Measurements from ENCODE around the gene ODAD4. TPM values are rescaled to one million over a fixed set of nuclear protein-coding genes. Genes with fewer than 3 reads are reported as not detected.

Gene ODAD4
- total and polyA plus RNA-seq, 2 experiments from 2014 or later = 0.53 to 0.76 TPM

- Histone ChIP-seq H3K27me3 (no peaks in the 10 kb centered on the region), H3K36me3 (replicated peaks; ENCODE audit: insufficient read depth, low read depth) (no peaks in the 10 kb centered on the region), H3K9me2 (replicated peaks; ENCODE audit: insufficient read depth) (no peaks in the 10 kb centered on the region), H3K4me3 (no peak overlapping the region), H3K9me3 (ENCODE audit: low read depth) (no peaks in the 10 kb centered on the region), H4K20me1 (ENCODE audit: insufficient read depth, poor library complexity, severe bottlenecking) (no peaks in the 10 kb centered on the region), H3K4me1 (ENCODE audit: insufficient read depth) (peaks cover 3% of the 10 kb centered on the region), H3K4me2 (no peak overlapping the region), H2AFZ (no peak overlapping the region), H3K27ac (no peak overlapping the region), H3K79me2 (no peaks in the 10 kb centered on the region)
- peak; percentile 50 for DNase-seq (ENCODE audit: low spot score)
- WGBS (ENCODE audit: low lambda C conversion rate, missing lambda C conversion rate) = 47% methylated on average over 17 of the region's 17 CpGs
- no peak for TF ChIP-seq EZH2 (IDR thresholded peaks at IDR 0.05; ENCODE audit: borderline replicate concordance)
- TF ChIP-seq, protein P1, sequence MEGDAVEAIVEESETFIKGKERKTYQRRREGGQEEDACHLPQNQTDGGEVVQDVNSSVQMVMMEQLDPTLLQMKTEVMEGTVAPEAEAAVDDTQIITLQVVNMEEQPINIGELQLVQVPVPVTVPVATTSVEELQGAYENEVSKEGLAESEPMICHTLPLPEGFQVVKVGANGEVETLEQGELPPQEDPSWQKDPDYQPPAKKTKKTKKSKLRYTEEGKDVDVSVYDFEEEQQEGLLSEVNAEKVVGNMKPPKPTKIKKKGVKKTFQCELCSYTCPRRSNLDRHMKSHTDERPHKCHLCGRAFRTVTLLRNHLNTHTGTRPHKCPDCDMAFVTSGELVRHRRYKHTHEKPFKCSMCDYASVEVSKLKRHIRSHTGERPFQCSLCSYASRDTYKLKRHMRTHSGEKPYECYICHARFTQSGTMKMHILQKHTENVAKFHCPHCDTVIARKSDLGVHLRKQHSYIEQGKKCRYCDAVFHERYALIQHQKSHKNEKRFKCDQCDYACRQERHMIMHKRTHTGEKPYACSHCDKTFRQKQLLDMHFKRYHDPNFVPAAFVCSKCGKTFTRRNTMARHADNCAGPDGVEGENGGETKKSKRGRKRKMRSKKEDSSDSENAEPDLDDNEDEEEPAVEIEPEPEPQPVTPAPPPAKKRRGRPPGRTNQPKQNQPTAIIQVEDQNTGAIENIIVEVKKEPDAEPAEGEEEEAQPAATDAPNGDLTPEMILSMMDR (IDR thresholded peaks at IDR 0.05; ENCODE audit: poor library complexity) = peak; percentile 46
Observed at GRCh38 chr17:41959336-41960095, 29.1 kb downstream of the ODAD4 start.

DNA sequence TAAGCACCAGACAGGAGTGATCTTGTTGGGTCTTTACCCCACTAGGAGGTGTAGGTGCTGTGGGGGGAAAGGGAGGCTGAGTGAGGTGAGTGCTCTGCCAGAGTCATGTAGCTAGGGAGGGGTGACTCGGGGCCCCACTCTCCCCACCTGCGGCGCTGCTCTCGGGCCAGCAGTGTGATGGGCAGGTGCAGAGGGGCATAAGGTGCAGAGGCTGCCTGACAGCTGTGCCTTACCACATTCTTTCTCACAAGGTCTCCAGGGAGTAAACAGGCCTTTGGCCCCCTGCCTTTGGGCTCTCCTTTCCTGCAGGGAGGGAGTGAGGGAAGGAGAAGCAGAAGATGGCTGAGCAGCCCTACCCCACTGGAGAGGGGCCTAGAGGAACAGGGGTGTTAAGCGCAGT lies 31.7 kb downstream of the ODAD4 start:
- H3K27me3 ChIP-seq = no peaks in the 10 kb centered on the region
- H3K4me2 ChIP-seq = no peak overlapping the region
- H3K4me3 ChIP-seq = no peak overlapping the region
- no peak overlapping the region for H2AFZ ChIP-seq
- no peak for DNase-seq (ENCODE audit: low spot score)
- no peaks in the 10 kb centered on the region for H3K9me3 ChIP-seq (ENCODE audit: low read depth)
- H4K20me1 ChIP-seq (ENCODE audit: insufficient read depth, poor library complexity, severe bottlenecking) = no peaks in the 10 kb centered on the region
- 87% methylated on average over 5 of the region's 5 CpGs for WGBS (ENCODE audit: low lambda C conversion rate, missing lambda C conversion rate)
- H3K27ac ChIP-seq = no peak overlapping the region
- H3K9me2 ChIP-seq (replicated peaks; ENCODE audit: insufficient read depth) = no peaks in the 10 kb centered on the region
- H3K79me2 ChIP-seq = peaks cover 4% of the 10 kb centered on the region
- H3K4me1 ChIP-seq (ENCODE audit: insufficient read depth) = peaks cover 7% of the 10 kb centered on the region
- TF ChIP-seq, protein P1 (IDR thresholded peaks at IDR 0.05; ENCODE audit: poor library complexity) = no peak
- TF ChIP-seq EZH2 (IDR thresholded peaks at IDR 0.05; ENCODE audit: borderline replicate concordance) (no peak), EZH2phosphoT487 (IDR thresholded peaks at IDR 0.05; ENCODE audit: low read depth, severe bottlenecking, unreplicated experiment) (no peak)
- H3K36me3 ChIP-seq (replicated peaks; ENCODE audit: insufficient read depth, low read depth) = no peaks in the 10 kb centered on the region

DNA sequence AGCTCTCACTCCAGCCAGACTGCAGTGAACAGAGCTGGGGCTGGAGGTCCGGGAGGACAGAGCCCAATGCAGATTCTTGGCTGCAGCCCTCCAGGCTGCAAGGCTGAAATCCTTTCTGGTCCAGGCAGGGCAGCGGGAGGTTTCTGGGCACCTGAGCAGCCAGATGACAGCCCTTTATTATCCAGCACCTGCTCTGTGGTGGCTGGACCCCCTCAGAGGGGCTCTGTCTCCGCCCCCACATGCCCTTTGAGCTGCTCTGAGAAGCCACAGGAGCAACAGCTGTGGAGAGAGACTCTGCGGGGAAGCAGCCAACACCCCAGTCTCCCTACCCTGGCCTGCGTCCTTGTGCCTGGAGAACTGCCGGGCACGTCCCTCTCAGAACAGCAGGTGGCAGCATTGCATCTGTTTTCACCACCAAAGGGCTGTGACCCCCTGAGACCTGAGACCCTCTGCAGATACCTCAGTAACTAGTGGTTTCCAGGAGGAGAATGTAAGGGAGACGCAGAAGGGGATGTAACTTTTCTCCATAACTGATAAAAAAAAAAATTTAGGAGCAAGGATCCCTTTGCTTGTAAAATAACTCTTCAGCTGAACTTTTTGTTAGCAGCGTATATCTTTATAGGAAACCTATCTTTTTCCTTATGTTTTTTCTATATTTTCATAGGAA lies 32.5 kb downstream of the ODAD4 start:
- H3K79me2 ChIP-seq = peaks cover 12% of the 10 kb centered on the region
- peak; percentile 82 for DNase-seq (ENCODE audit: low spot score)
- no peak for TF ChIP-seq EZH2phosphoT487 (IDR thresholded peaks at IDR 0.05; ENCODE audit: low read depth, severe bottlenecking, unreplicated experiment)
- TF ChIP-seq, protein P1 (IDR thresholded peaks at IDR 0.05; ENCODE audit: poor library complexity) = peak; percentile 92

More for the DNA sequence above, 32.5 kb downstream of the ODAD4 start:
- 33% methylated on average over 9 of the region's 9 CpGs for WGBS (ENCODE audit: low lambda C conversion rate, missing lambda C conversion rate)
- peaks cover 11% of the 10 kb centered on the region for H3K4me1 ChIP-seq (ENCODE audit: insufficient read depth)
- no peaks in the 10 kb centered on the region for H3K36me3 ChIP-seq (replicated peaks; ENCODE audit: insufficient read depth, low read depth)
- H3K27ac ChIP-seq = no peak overlapping the region
- H4K20me1 ChIP-seq (ENCODE audit: insufficient read depth, poor library complexity, severe bottlenecking) = no peaks in the 10 kb centered on the region
- H3K4me3 ChIP-seq = no peak overlapping the region
- H3K9me3 ChIP-seq (ENCODE audit: low read depth) = no peaks in the 10 kb centered on the region
- H2AFZ ChIP-seq = no peak overlapping the region
- H3K27me3 ChIP-seq = no peaks in the 10 kb centered on the region
- no peak overlapping the region for H3K4me2 ChIP-seq
- H3K9me2 ChIP-seq (replicated peaks; ENCODE audit: insufficient read depth) = no peaks in the 10 kb centered on the region
